Erythroblast (primary cell): ENCODE measurements around the gene APOBEC3B.
A peak's percentile ranks its signal among the peaks of the same experiment; 100 is the strongest.
"Not testable (repeated sequence)": the region's sequence is repeated elsewhere in the genome, so short reads cannot be mapped to it uniquely, and the experiment has no call there.

ENCODE experiments used
- DNase-seq, 2 experiments: peaks; one replicate each; lab custom pipeline; 2025; lab: John Stamatoyannopoulos, UW
- GATA1 ChIP-seq: IDR thresholded peaks from 2 replicates; pipeline ENCODE4 v1.6.1; 2011; ENCODE audit warnings: low read depth, mild to moderate bottlenecking, control low read depth, low read length, moderate library complexity
- POLR2A ChIP-seq: IDR thresholded peaks from 2 replicates; pipeline ENCODE4 v1.6.1; 2011; ENCODE audit warnings: mild to moderate bottlenecking, low read length

Gene APOBEC3B

GRCh38 chr22:38986629-38987028, 4.5 kb downstream of the APOBEC3B start:
- no peak for TF ChIP-seq POLR2A
- no peak for TF ChIP-seq GATA1
- DNase-seq: no peak

- TF ChIP-seq GATA1: no peak
- TF ChIP-seq POLR2A: no peak
- DNase-seq: no peak
These were observed 5.2 kb downstream of the APOBEC3B start for GRCh38 chr22:38987171-38987895.

- TF ChIP-seq GATA1: no peak
- TF ChIP-seq POLR2A: no peak
- DNase-seq: no peak
These were observed 7.3 kb downstream of the APOBEC3B start for GRCh38 chr22:38989466-38989865.

GRCh38 chr22:38992871-38993371, 10.8 kb downstream of the APOBEC3B start:
- DNase-seq: peak; percentile 20 to 33

GRCh38 chr22:38996105-38996504, 14.0 kb downstream of the APOBEC3B start:
- no peak for DNase-seq

GRCh38 chr22:38997518-38997917, 15.4 kb downstream of the APOBEC3B start:
- TF ChIP-seq POLR2A (no peak), GATA1 (no peak)
- no peak for DNase-seq

More at GRCh38 chr22:38996105-38996504, 14.0 kb downstream of the APOBEC3B start:
- no peak for TF ChIP-seq POLR2A
- TF ChIP-seq GATA1: no peak

GRCh38 chr22:39003165-39003638, 21.1 kb downstream of the APOBEC3B start:
- peak; percentile 76 to 86 for DNase-seq
- TF ChIP-seq POLR2A (no peak), GATA1 (no peak)

GRCh38 chr22:39007177-39007576, 25.0 kb downstream of the APOBEC3B start:
- no peak for DNase-seq
- no peak for TF ChIP-seq POLR2A
- no peak for TF ChIP-seq GATA1

GRCh38 chr22:39008271-39008850, 26.2 kb downstream of the APOBEC3B start:
- not testable (repeated sequence) for DNase-seq

GRCh38 chr22:39010946-39011345, 28.8 kb downstream of the APOBEC3B start:
- DNase-seq: no peak
- no peak for TF ChIP-seq POLR2A
- no peak for TF ChIP-seq GATA1

- peak; percentile 52 to 54 for DNase-seq
- TF ChIP-seq GATA1 (no peak), POLR2A (no peak)
These were observed 30.7 kb downstream of the APOBEC3B start for GRCh38 chr22:39012533-39013511.

GRCh38 chr22:39013561-39013941, 31.4 kb downstream of the APOBEC3B start:
- peak; percentile 81 to 82 for DNase-seq

GRCh38 chr22:39013942-39014722, 32.0 kb downstream of the APOBEC3B start, which contains the start of gene APOBEC3C:
APOBEC3C (plus strand) TSS chr22:39014257; CDS start chr22:39014363, 106 bp downstream.
- DNase-seq: peak; percentile 96 to 98
- peak; percentile 91 for TF ChIP-seq POLR2A
- peak; percentile 70 for TF ChIP-seq GATA1

- peak; percentile 31 to 53 for DNase-seq
These were observed 32.6 kb downstream of the APOBEC3B start for GRCh38 chr22:39014723-39015121.
